Measurements from ENCODE around the gene SMARCD3. TPM values are rescaled to one million over a fixed set of nuclear protein-coding genes. Genes with fewer than 3 reads are reported as not detected.

SMARCD3 gene
- polyA plus RNA-seq, 3 donors = 104 to 183 (median 112) TPM

DNA sequence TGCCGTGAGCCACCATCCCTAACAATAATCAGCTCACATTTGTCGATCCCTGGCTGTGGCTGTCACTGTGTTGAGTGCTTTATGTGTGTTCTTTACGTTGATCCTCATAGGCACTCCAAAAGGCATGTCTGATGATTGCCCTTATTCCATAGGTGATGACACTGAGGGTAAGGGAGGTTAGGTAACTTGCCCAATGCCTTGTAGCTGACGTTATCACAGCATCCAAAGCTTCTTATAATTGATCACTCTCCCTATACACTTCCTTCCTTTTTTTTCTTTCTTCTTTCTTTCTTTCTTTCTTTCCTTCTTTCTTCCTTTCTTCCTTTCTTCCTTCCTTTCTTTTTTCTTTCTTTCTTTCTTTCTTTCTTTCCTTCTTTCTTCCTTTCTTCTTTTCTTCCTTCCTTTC lies 41.9 kb upstream of the SMARCD3 start:
- Histone ChIP-seq H3K79me2 (ENCODE audit: insufficient read depth, low read length) (no peaks in the 10 kb centered on the region), H3K36me3 (replicated peaks in 1 of 2; ENCODE audit: control insufficient read depth in 1 of 2, insufficient read depth in 2 of 2, low read length in 2 of 2) (no peaks in the 10 kb centered on the region), H2AFZ (ENCODE audit: insufficient read depth, low read depth, low read length, poor library complexity, severe bottlenecking) (no peak overlapping the region), H3K4me3 (replicated peaks in 1 of 3; ENCODE audit: low read depth in 2 of 3, low read length in 3 of 3) (no peak overlapping the region), H3K27ac (ENCODE audit: low read depth in 1 of 2, low read length in 2 of 2) (no peak overlapping the region), H3K9me3 (replicated peaks in 1 of 2; ENCODE audit: control insufficient read depth in 1 of 2, insufficient read depth in 1 of 2, low read length in 2 of 2) (no peaks in the 10 kb centered on the region), H3K4me1 (ENCODE audit: control insufficient read depth in 1 of 2, insufficient read depth in 2 of 2, low read length in 2 of 2) (peaks cover 12 to 15% of the 10 kb centered on the region in 2 donors), H4K20me1 (ENCODE audit: insufficient read depth, low read length) (no peaks in the 10 kb centered on the region), H3K4me2 (replicated peaks; ENCODE audit: extremely low read depth, low read length, poor library complexity, severe bottlenecking) (no peak overlapping the region), H3K27me3 (ENCODE audit: control insufficient read depth in 2 of 2, insufficient read depth in 2 of 2, low read length in 2 of 2) (peaks cover 7 to 8% of the 10 kb centered on the region in 2 donors), H3K9ac (ENCODE audit: insufficient read depth, low read length, poor library complexity, severe bottlenecking) (no peak overlapping the region)
- Mint-ChIP-seq H3K9me3 (peaks cover 0 to 4% (median 0%) of the 10 kb centered on the region in 7 donors), H3K36me3 (no peaks in the 10 kb centered on the region), H3K4me3 (no peak overlapping the region), H3K4me1 (peaks cover 5% of the 10 kb centered on the region), H3K27me3 (ENCODE audit: low read depth in 3 of 3) (peaks cover 9 to 23% (median 16%) of the 10 kb centered on the region in 3 donors), H3K27ac (no peak overlapping the region)
- whole genome bisulfite sequencing (ENCODE audit: insufficient coverage) = no CpG with 5 or more reads among the region's 4 CpGs
- no peak for DNase-seq
- TF ChIP-seq, protein P1, sequence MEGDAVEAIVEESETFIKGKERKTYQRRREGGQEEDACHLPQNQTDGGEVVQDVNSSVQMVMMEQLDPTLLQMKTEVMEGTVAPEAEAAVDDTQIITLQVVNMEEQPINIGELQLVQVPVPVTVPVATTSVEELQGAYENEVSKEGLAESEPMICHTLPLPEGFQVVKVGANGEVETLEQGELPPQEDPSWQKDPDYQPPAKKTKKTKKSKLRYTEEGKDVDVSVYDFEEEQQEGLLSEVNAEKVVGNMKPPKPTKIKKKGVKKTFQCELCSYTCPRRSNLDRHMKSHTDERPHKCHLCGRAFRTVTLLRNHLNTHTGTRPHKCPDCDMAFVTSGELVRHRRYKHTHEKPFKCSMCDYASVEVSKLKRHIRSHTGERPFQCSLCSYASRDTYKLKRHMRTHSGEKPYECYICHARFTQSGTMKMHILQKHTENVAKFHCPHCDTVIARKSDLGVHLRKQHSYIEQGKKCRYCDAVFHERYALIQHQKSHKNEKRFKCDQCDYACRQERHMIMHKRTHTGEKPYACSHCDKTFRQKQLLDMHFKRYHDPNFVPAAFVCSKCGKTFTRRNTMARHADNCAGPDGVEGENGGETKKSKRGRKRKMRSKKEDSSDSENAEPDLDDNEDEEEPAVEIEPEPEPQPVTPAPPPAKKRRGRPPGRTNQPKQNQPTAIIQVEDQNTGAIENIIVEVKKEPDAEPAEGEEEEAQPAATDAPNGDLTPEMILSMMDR (IDR thresholded peaks at IDR 0.05) = no peak
- intact Hi-C loops (cut with micrococcal nuclease) = no loop called here

DNA sequence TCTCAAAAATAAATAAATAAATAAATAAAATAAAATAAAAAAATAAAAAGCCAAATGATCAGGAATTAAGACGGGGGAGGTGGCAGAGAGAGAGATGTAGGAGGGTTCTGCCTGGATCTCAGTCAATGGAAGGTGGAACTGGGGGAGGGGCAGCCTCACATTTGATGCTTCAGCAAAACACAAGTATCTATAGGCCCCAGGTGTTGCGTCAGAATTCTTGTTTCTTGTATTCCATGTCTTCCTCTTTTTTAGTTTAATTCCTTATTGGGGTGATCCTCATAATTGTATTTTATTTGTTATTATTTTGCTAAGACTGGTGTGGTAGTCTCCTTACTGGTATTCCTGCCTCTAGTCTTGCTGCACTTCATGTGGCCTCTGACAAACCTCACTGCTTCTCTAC lies 41.4 kb upstream of the SMARCD3 start:
- H3K36me3 ChIP-seq (replicated peaks in 1 of 2; ENCODE audit: control insufficient read depth in 1 of 2, insufficient read depth in 2 of 2, low read length in 2 of 2) = no peaks in the 10 kb centered on the region
- TF ChIP-seq, protein P1 (IDR thresholded peaks at IDR 0.05) = no peak

More for the DNA sequence above, 41.4 kb upstream of the SMARCD3 start:
- Histone ChIP-seq H2AFZ (ENCODE audit: insufficient read depth, low read depth, low read length, poor library complexity, severe bottlenecking) (no peak overlapping the region), H3K9ac (ENCODE audit: insufficient read depth, low read length, poor library complexity, severe bottlenecking) (no peak overlapping the region), H3K4me3 (replicated peaks in 1 of 3; ENCODE audit: low read depth in 2 of 3, low read length in 3 of 3) (no peak overlapping the region), H3K27ac (ENCODE audit: low read depth in 1 of 2, low read length in 2 of 2) (no peak overlapping the region), H3K27me3 (ENCODE audit: control insufficient read depth in 2 of 2, insufficient read depth in 2 of 2, low read length in 2 of 2) (peaks cover 8% of the 10 kb centered on the region in 2 donors), H3K79me2 (ENCODE audit: insufficient read depth, low read length) (no peaks in the 10 kb centered on the region), H3K4me1 (ENCODE audit: control insufficient read depth in 1 of 2, insufficient read depth in 2 of 2, low read length in 2 of 2) (peaks cover 12 to 15% of the 10 kb centered on the region in 2 donors), H3K4me2 (replicated peaks; ENCODE audit: extremely low read depth, low read length, poor library complexity, severe bottlenecking) (no peak overlapping the region), H4K20me1 (ENCODE audit: insufficient read depth, low read length) (no peaks in the 10 kb centered on the region), H3K9me3 (replicated peaks in 1 of 2; ENCODE audit: control insufficient read depth in 1 of 2, insufficient read depth in 1 of 2, low read length in 2 of 2) (no peaks in the 10 kb centered on the region)
- no CpG with 5 or more reads among the region's 2 CpGs for WGBS (ENCODE audit: insufficient coverage)
- no peaks in the 10 kb centered on the region for H3K36me3 Mint-ChIP-seq
- DNase-seq = peak in 2 of 3 donors; percentile 45 to 50
- H3K9me3 Mint-ChIP-seq = peaks cover 0 to 2% (median 0%) of the 10 kb centered on the region in 7 donors
- H3K4me1 Mint-ChIP-seq = peaks cover 5% of the 10 kb centered on the region
- H3K27me3 Mint-ChIP-seq (ENCODE audit: low read depth in 3 of 3) = peaks cover 12 to 25% (median 13%) of the 10 kb centered on the region in 3 donors
- intact Hi-C loops (cut with micrococcal nuclease) = no loop called here
- H3K4me3 Mint-ChIP-seq = no peak overlapping the region
- no peak overlapping the region for H3K27ac Mint-ChIP-seq

Measured in CD14-positive monocyte (primary cell).